H9 (cell line): ENCODE results near the gene NRP1. TPM values are rescaled to one million over a fixed set of nuclear protein-coding genes. Genes with fewer than 3 reads are reported as not detected.

Experiments
- DNase-seq: peaks from one replicate; pipeline ENCODE4 v3.0.0-alpha.2; 2017
- H2AFZ ChIP-seq: one replicate; pipeline ENCODE4 v1.6.1; 2013; ENCODE audit warnings: mild to moderate bottlenecking, low read length, control low read depth, moderate library complexity
- H2AK5ac ChIP-seq: 2 replicates; pipeline ENCODE4 v1.6.1; 2013; ENCODE audit warnings: low read length, control low read depth, mixed read lengths; ENCODE audit not compliant: insufficient read length
- H2BK120ac ChIP-seq: one replicate; pipeline ENCODE4 v1.6.1; 2013; ENCODE audit warnings: low read depth, mild to moderate bottlenecking, low read length, control low read depth, inconsistent platforms; ENCODE audit not compliant: poor library complexity, severe bottlenecking
- H2BK12ac ChIP-seq: 2 replicates; pipeline ENCODE4 v1.6.1; 2013; ENCODE audit warnings: low read length, control low read depth, mixed read lengths, low read depth; ENCODE audit not compliant: insufficient read length
- H2BK15ac ChIP-seq: 2 replicates; pipeline ENCODE4 v1.6.1; 2013; ENCODE audit warnings: low read depth, low read length, control low read depth
- H2BK20ac ChIP-seq: one replicate; pipeline ENCODE4 v1.6.1; 2013; ENCODE audit warnings: low read depth, mild to moderate bottlenecking, low read length, control low read depth, inconsistent platforms; ENCODE audit not compliant: poor library complexity, severe bottlenecking
- H2BK5ac ChIP-seq: 2 replicates; pipeline ENCODE4 v1.6.1; 2013; ENCODE audit warnings: low read length, control low read depth, mixed read lengths; ENCODE audit not compliant: insufficient read length
- H3K14ac ChIP-seq: 2 replicates; pipeline ENCODE4 v1.6.1; 2013; ENCODE audit warnings: low read length, control low read depth; ENCODE audit not compliant: insufficient read depth
- H3K18ac ChIP-seq: 2 replicates; pipeline ENCODE4 v1.6.1; 2013; ENCODE audit warnings: low read depth, mild to moderate bottlenecking, mixed read lengths, low read length, control low read depth; ENCODE audit not compliant: insufficient read length
- H3K23ac ChIP-seq: 2 replicates; pipeline ENCODE4 v1.6.1; 2013; ENCODE audit warnings: low read length, control low read depth, mixed read lengths, low read depth; ENCODE audit not compliant: insufficient read length
- H3K23me2 ChIP-seq: 2 replicates; pipeline ENCODE4 v1.6.1; 2013; ENCODE audit warnings: low read depth, mild to moderate bottlenecking, mixed read lengths, low read length, control low read depth; ENCODE audit not compliant: insufficient read length, poor library complexity, severe bottlenecking
- H3K27ac ChIP-seq: 2 replicates; pipeline ENCODE4 v1.5.1; 2013; ENCODE audit warnings: low read length, control low read depth, mixed read lengths, low read depth; ENCODE audit not compliant: insufficient read length
- H3K27me3 ChIP-seq: 2 replicates; pipeline ENCODE4 v1.6.1; 2013; ENCODE audit warnings: low read length, control low read depth, inconsistent platforms; ENCODE audit not compliant: insufficient read depth
- H3K4ac ChIP-seq: 2 replicates; pipeline ENCODE4 v1.6.1; 2013; ENCODE audit warnings: low read depth, mild to moderate bottlenecking, control low read depth, inconsistent platforms, low read length, moderate library complexity
- H3K4me1 ChIP-seq: 2 replicates; pipeline ENCODE4 v1.6.1; 2013; ENCODE audit warnings: low read length, control low read depth, inconsistent platforms; ENCODE audit not compliant: insufficient read depth
- H3K4me2 ChIP-seq: 2 replicates; pipeline ENCODE4 v1.6.1; 2013; ENCODE audit warnings: low read length, control low read depth, mixed read lengths; ENCODE audit not compliant: insufficient read length, insufficient read depth
- H3K56ac ChIP-seq: 2 replicates; pipeline ENCODE4 v1.6.1; 2013; ENCODE audit warnings: low read depth, mild to moderate bottlenecking, mixed read lengths, low read length, control low read depth; ENCODE audit not compliant: insufficient read length
- H3K79me1 ChIP-seq: 2 replicates; pipeline ENCODE4 v1.6.1; 2013; ENCODE audit warnings: low read depth, mild to moderate bottlenecking, moderate library complexity, low read length, control low read depth, inconsistent platforms; ENCODE audit not compliant: insufficient read depth, poor library complexity, severe bottlenecking
- H3K79me2 ChIP-seq: 2 replicates; pipeline ENCODE4 v1.6.1; 2013; ENCODE audit warnings: low read length, control low read depth, inconsistent platforms; ENCODE audit not compliant: insufficient read depth
- H3K9ac ChIP-seq: 2 replicates; pipeline ENCODE4 v1.6.1; 2013; ENCODE audit warnings: low read length, control low read depth, mixed read lengths; ENCODE audit not compliant: insufficient read length; ENCODE audit errors: extremely low read depth
- H3K9me3 ChIP-seq: one replicate; pipeline ENCODE4 v1.6.1; 2013; ENCODE audit warnings: low read depth, low read length, inconsistent platforms; ENCODE audit not compliant: control insufficient read depth
- H3T11ph ChIP-seq: one replicate; pipeline ENCODE4 v1.6.1; 2013; ENCODE audit warnings: mild to moderate bottlenecking, low read length, control low read depth, inconsistent platforms
- H4K20me1 ChIP-seq: one replicate; pipeline ENCODE4 v1.6.1; 2013; ENCODE audit not compliant: control insufficient read depth, insufficient read length, insufficient read depth
- H4K5ac ChIP-seq: 2 replicates; pipeline ENCODE4 v1.6.1; 2013; ENCODE audit warnings: low read depth, mild to moderate bottlenecking, mixed read lengths, low read length, control low read depth; ENCODE audit not compliant: insufficient read length
- H4K8ac ChIP-seq: replicated peaks from 2 replicates; pipeline ENCODE4 v1.6.1; 2013; ENCODE audit warnings: low read length, control low read depth, mixed read lengths, low read depth; ENCODE audit not compliant: insufficient read length
- H4K91ac ChIP-seq: 2 replicates; pipeline ENCODE4 v1.6.1; 2013; ENCODE audit warnings: low read depth, mild to moderate bottlenecking, moderate library complexity, mixed read lengths, low read length, control low read depth; ENCODE audit not compliant: insufficient read length
- H3K27ac Mint-ChIP-seq, 3 experiments: 2 replicates in 2 of 3; 3 replicates in 1 of 3; pipeline ENCODE4 v1.8.0; 2020 to 2021; ENCODE audit warnings: mixed read lengths in 3 of 3, mild to moderate bottlenecking in 1 of 3, moderate library complexity in 1 of 3
- H3K27me3 Mint-ChIP-seq: 2 replicates; pipeline ENCODE4 v1.8.0; 2021; ENCODE audit warnings: low read depth, mild to moderate bottlenecking, moderate library complexity, mixed read lengths
- H3K36me3 Mint-ChIP-seq, 3 experiments: 2 replicates in 2 of 3; 3 replicates in 1 of 3; pipeline ENCODE4 v1.8.0; 2020 to 2021; ENCODE audit warnings: low read depth in 3 of 3, mixed read lengths in 3 of 3; ENCODE audit not compliant: insufficient read depth in 1 of 3
- H3K4me1 Mint-ChIP-seq, 2 experiments: 2 replicates each; pipeline ENCODE4 v1.8.0; 2020; ENCODE audit warnings: mixed read lengths in 2 of 2
- H3K4me3 Mint-ChIP-seq, 2 experiments: 2 replicates in 1 of 2; 3 replicates in 1 of 2; pipeline ENCODE4 v1.8.0; 2020 to 2021; ENCODE audit warnings: mild to moderate bottlenecking in 2 of 2, mixed read lengths in 2 of 2, moderate library complexity in 1 of 2
- H3K9me3 Mint-ChIP-seq, 2 experiments: 2 replicates in 1 of 2; 3 replicates in 1 of 2; pipeline ENCODE4 v1.8.0; 2020; ENCODE audit warnings: mild to moderate bottlenecking in 2 of 2, mixed read lengths in 2 of 2, moderate library complexity in 1 of 2
- CTCF ChIP-seq: fragments of 200-600 bp; sonication (generic); conservative IDR thresholded peaks from 3 replicates; pipeline ENCODE4 v1.8.0; 2021; ENCODE audit warnings: antibody characterized with exemption, mild to moderate bottlenecking
- total RNA-seq: library from RNA; stranded (reverse); gene quantifications from 2 replicates; pipeline ENCODE4 v1.2.1, GENCODE V29; 2021

The NRP1 gene
- total RNA-seq, 1 experiment from 2014 or later: 4.6 TPM

GRCh38 chr10:33349268-33349667 is 14.8 kb upstream of the NRP1 start:
- H2BK20ac ChIP-seq: no peak overlapping the region
- H3K79me1 ChIP-seq: no peaks in the 10 kb centered on the region
- H3K79me2 ChIP-seq: no peaks in the 10 kb centered on the region
- H3K36me3 Mint-ChIP-seq: no peaks in the 10 kb centered on the region
- no peak overlapping the region for H2BK5ac ChIP-seq
- no peaks in the 10 kb centered on the region for H3K27me3 ChIP-seq
- no peak overlapping the region for H4K8ac ChIP-seq
- H4K5ac ChIP-seq: no peak overlapping the region
- H2BK120ac ChIP-seq: no peak overlapping the region
- no peak overlapping the region for H2AFZ ChIP-seq
- no peak overlapping the region for H3K18ac ChIP-seq
- no peak overlapping the region for H3K27ac ChIP-seq
- no peaks in the 10 kb centered on the region for H3K9me3 ChIP-seq
- no peak overlapping the region for H4K91ac ChIP-seq
- H3K23me2 ChIP-seq: no peaks in the 10 kb centered on the region
- H2BK15ac ChIP-seq: no peak overlapping the region
- H3K4me1 ChIP-seq: no peaks in the 10 kb centered on the region
- H3K4me1 Mint-ChIP-seq: no peaks in the 10 kb centered on the region
- H3K9ac ChIP-seq: no peak overlapping the region
- no peak overlapping the region for H3K14ac ChIP-seq
- H4K20me1 ChIP-seq: no peaks in the 10 kb centered on the region
- no peak overlapping the region for H3K4ac ChIP-seq
- peaks cover 0 to 4% of the 10 kb centered on the region in 2 experiments; a peak in 2 of 5 replicates for H3K9me3 Mint-ChIP-seq
- H3K27me3 Mint-ChIP-seq: peaks cover 2% of the 10 kb centered on the region; the same call in 1 of the 2 replicates
- H3T11ph ChIP-seq: no peak overlapping the region
- DNase-seq: no peak
- TF ChIP-seq CTCF: no peak
- no peak overlapping the region for H2BK12ac ChIP-seq
- no peak overlapping the region for H3K27ac Mint-ChIP-seq
- H3K4me2 ChIP-seq: no peak overlapping the region
- H3K4me3 Mint-ChIP-seq: no peak overlapping the region
- no peak overlapping the region for H3K23ac ChIP-seq
- no peak overlapping the region for H3K56ac ChIP-seq
- H2AK5ac ChIP-seq: no peak overlapping the region
